Measurements from ENCODE around the gene ARID3C. TPM values are rescaled to one million over a fixed set of nuclear protein-coding genes. Genes with fewer than 3 reads are reported as not detected.

The ARID3C gene
- total and polyA plus RNA-seq, 2 donors (not counting 3 experiments of a cell fraction or from before 2014, with no cell fraction given), result not detected

Small RNA genes lying within 50 kb of the gene (small RNA-seq; reads per million reads assigned to genes)
- not detected for gene CCL27 (ENCODE audit: insufficient read depth, insufficient read length, low read depth, low replicate concordance)

Other genes with a start within 250 kb of the ARID3C start
- 35.7 and 39.5 TPM in 2 replicates for gene FAM219A, start 170.5 kb downstream of the ARID3C start, total RNA-seq
- 18.1 and 20.0 TPM in 2 replicates for gene FAM219A, start 170.5 kb downstream of the ARID3C start, polyA plus RNA-seq
- not detected in 2 replicates for gene DNAI1, start 170.3 kb downstream of the ARID3C start, total RNA-seq
- gene DNAI1, start 170.3 kb downstream of the ARID3C start, polyA plus RNA-seq, result not detected in 2 replicates
- not detected in 2 replicates for gene ENHO, start 106.1 kb downstream of the ARID3C start, total RNA-seq
- 0.10 and 0.11 TPM in 2 replicates for gene ENHO, start 106.1 kb downstream of the ARID3C start, polyA plus RNA-seq
- gene CNTFR, start 39.3 kb downstream of the ARID3C start, total RNA-seq, result not detected in 2 replicates
- gene CNTFR, start 39.3 kb downstream of the ARID3C start, polyA plus RNA-seq, result not detected in 2 replicates
- gene RPP25L, start 17.0 kb downstream of the ARID3C start, total RNA-seq, result 15.1 and 15.7 TPM in 2 replicates
- gene RPP25L, start 17.0 kb downstream of the ARID3C start, polyA plus RNA-seq, result 41.0 and 46.9 TPM in 2 replicates
- gene DCTN3, start 8.6 kb downstream of the ARID3C start, total RNA-seq, result 91.0 and 93.3 TPM in 2 replicates
- gene DCTN3, start 8.6 kb downstream of the ARID3C start, polyA plus RNA-seq, result 170 TPM in 2 replicates
- 74.1 and 81.2 TPM in 2 replicates for gene SIGMAR1, start 8.7 kb upstream of the ARID3C start, total RNA-seq
- 78.4 and 83.5 TPM in 2 replicates for gene SIGMAR1, start 8.7 kb upstream of the ARID3C start, polyA plus RNA-seq
- gene GALT, start 17.6 kb upstream of the ARID3C start, total RNA-seq, result 30.0 and 36.6 TPM in 2 replicates
- gene GALT, start 17.6 kb upstream of the ARID3C start, polyA plus RNA-seq, result 58.5 and 61.3 TPM in 2 replicates
- gene IL11RA, start 23.1 kb upstream of the ARID3C start, total RNA-seq, result 13.6 and 15.3 TPM in 2 replicates
- gene IL11RA, start 23.1 kb upstream of the ARID3C start, polyA plus RNA-seq, result 18.6 and 22.5 TPM in 2 replicates
- gene CCL27, start 33.6 kb upstream of the ARID3C start, total RNA-seq, result not detected in 2 replicates
- not detected in 2 replicates for gene CCL27, start 33.6 kb upstream of the ARID3C start, polyA plus RNA-seq
- not detected in 2 replicates for gene CCL19, start 62.2 kb upstream of the ARID3C start, total RNA-seq
- gene CCL19, start 62.2 kb upstream of the ARID3C start, polyA plus RNA-seq, result not detected in 2 replicates
- gene CCL21, start 81.1 kb upstream of the ARID3C start, total RNA-seq, result 0.85 TPM in 1 of 2 replicates, not detected in the other
- 0.17 TPM in 1 of 2 replicates, not detected in the other for gene CCL21, start 81.1 kb upstream of the ARID3C start, polyA plus RNA-seq

All from endothelial cell of umbilical vein (primary cell).